Measurements from ENCODE around the gene ITGB8.
A peak's percentile ranks its signal among the peaks of the same experiment; 100 is the strongest.
"Not testable (repeated sequence)": the region's sequence is repeated elsewhere in the genome, so short reads cannot be mapped to it uniquely, and the experiment has no call there.

ITGB8 gene

GRCh38 chr7:20381406-20382034, 50.8 kb downstream of the ITGB8 start:
- DNase-seq (ENCODE audit: low spot score) = no peak

DNA sequence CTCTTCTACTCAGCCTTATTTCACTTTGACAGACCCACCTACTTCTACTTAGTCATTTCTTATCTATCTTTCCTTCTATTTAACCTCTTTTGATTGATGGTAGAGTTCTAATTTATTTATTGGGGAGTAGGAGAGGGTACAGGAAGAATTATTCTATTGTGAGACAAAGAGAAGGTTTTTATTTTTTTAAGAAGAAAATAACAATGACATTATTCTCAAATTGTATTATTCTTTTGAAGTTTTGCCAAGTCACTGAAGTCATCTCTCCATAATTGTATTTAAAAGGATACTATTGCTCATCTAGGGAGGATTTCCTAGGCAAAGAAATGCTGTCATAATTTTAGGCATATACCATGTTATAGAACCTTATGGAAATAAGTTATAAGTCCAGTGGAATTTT, 52.7 kb downstream of the ITGB8 start:
- DNase-seq (ENCODE audit: low spot score) = no peak

DNA sequence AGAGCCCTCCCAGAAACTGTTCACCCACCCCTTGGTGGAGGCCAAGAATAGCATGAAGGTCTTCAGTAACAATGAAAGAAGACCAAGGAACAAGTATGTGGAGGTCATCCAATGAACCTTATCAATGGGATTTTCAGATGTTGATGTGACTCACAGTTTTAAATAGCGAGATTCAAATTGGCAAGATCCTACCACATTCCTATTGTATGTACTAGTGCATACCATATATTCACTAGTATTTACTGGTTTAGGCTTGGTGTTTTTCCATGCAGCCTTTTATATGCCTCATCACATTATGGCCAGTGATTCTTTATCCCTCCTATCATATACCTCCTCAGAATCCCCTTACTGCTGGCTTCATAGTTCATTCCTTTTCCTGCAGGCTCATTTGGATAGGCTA, 54.4 kb downstream of the ITGB8 start:
- DNase-seq (ENCODE audit: low spot score) = peak; percentile 50

GRCh38 chr7:20388084-20388483, 57.4 kb downstream of the ITGB8 start:
- no peak for DNase-seq (ENCODE audit: low spot score)

GRCh38 chr7:20389192-20389591, 58.5 kb downstream of the ITGB8 start:
- not testable (repeated sequence) for DNase-seq (ENCODE audit: low spot score)

DNA sequence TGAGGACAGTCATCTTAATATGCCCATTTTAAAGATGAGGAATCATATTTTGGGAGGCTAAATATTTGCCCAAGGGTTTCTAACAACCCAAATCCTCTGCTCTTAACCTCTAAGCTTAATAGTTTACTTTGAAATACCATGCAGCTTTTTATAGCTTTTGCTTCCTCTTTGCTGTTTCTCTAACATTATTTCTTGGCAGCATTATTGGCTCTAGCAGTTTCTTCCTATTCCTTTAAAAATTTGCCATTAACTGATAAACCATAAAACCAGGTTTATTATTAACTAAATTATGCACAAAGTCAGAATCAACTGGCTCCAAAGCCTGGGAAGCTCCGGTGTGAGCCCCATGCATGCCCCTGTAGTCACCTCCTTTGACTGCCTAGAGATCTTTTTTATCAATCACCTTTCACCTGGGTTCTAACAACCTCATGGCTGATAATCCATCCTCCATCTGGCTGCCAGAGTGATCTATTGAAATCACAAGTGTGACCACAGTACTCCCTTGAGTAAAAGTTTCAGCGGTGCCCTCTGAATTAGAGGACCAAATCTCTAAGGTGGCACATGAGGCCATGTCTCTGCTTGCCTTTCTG, 62.4 kb downstream of the ITGB8 start:
- no peak for DNase-seq (ENCODE audit: low spot score)

DNA sequence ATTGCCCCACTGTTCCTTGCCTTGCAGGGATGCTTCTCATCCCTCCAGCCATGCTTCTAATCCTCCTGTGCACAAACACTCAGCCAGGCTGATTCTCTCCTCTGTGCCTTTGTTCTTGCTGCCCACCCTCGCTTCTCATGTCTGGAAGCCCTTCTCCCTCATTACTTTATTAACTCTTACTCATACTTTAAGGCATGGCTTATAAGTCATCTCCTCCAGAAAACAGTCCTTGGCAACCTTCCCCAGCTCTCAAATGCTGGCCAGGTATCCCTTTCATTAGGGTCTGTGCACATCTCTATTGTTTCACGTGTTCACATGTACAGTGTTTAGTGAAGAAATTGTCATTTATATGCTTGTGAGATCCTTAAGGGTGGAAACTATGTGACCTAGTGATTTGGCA, 62.9 kb downstream of the ITGB8 start:
- no peak for DNase-seq (ENCODE audit: low spot score)

DNA sequence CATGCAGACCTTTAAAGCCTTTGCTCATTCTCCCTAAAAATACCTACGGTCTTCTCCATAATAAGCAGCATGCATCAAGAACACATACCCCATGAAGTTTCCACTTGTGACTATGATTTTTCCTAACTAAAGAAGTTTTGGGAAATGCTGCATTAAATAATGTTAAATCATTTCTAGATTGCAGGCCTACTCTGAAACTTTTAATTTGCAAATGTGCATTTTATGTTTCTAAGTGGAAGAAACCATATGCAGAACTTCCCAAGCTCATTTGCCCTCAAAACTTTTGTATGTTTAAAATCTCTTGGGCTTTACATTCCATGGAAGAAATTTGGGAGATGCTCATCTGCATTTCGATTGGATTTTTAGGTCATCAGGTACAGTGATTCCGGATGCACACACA, 63.6 kb downstream of the ITGB8 start:
- DNase-seq (ENCODE audit: low spot score) = no peak

GRCh38 chr7:20395104-20395503, 64.4 kb downstream of the ITGB8 start:
- DNase-seq (ENCODE audit: low spot score) = no peak

DNA sequence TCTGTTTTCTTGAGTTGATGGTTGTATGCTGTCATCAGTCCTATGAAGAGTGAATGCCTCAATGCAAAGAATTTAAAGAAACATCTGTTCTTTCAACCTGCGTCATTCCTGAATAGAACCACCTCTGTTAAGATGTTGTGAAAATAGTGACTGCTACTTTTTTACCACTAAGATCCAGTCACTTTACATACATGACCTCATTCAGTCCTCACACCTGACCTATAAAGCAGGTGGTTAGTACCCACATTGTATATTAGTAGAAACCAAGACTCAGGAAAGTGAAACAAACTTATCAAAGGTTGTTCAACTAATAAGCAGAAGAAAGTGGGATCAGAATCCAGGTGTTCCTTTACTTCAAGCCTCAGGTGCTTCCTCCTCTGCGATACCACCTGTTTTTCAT, 64.8 kb downstream of the ITGB8 start:
- DNase-seq (ENCODE audit: low spot score) = no peak

GRCh38 chr7:20399521-20399920, 68.8 kb downstream of the ITGB8 start:
- no peak for DNase-seq (ENCODE audit: low spot score)

- no peak for DNase-seq (ENCODE audit: low spot score)
Observed at GRCh38 chr7:20401861-20402746, 71.4 kb downstream of the ITGB8 start.

- peak; percentile 17 for DNase-seq (ENCODE audit: low spot score)
Observed at GRCh38 chr7:20402747-20403230, 72.1 kb downstream of the ITGB8 start.

DNA sequence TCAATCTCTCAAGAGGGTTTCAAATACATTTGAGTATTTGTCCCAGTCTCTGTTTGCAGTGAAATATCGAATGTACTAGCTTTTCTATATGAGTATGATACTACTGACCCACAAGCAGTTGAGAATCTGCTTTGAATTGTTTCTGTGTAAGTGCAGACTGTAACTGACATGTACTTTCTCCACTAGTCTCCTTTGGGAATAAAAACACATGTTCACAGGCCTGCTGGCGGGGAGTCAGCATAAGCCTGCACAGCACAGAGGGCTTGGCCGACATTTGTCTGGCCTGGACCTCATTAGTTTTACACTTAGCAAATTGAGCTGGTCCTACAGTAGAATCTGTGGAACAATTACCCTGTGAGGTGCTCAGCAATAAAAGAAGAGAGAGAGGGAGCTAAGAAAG, 72.6 kb downstream of the ITGB8 start:
- peak; percentile 44 for DNase-seq (ENCODE audit: low spot score)

DNA sequence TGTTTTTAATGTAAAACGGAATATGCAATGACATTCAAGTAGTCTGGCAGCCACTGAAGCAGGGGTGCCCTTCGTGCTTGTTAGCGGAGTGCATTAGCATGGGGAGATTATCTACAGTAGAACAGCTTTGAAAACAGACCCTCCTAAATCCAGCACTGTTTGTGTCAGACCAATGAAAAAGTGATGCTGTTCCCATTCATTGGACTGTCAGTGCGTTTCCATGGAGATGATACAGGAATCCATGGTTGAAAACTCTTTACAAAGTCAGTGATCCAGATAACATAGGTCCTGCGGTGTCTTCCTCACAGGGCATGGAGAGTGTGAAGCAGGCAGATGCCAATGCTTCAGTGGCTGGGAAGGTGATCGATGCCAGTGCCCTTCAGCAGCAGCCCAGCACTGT, 73.6 kb downstream of the ITGB8 start:
- DNase-seq (ENCODE audit: low spot score) = no peak

DNA sequence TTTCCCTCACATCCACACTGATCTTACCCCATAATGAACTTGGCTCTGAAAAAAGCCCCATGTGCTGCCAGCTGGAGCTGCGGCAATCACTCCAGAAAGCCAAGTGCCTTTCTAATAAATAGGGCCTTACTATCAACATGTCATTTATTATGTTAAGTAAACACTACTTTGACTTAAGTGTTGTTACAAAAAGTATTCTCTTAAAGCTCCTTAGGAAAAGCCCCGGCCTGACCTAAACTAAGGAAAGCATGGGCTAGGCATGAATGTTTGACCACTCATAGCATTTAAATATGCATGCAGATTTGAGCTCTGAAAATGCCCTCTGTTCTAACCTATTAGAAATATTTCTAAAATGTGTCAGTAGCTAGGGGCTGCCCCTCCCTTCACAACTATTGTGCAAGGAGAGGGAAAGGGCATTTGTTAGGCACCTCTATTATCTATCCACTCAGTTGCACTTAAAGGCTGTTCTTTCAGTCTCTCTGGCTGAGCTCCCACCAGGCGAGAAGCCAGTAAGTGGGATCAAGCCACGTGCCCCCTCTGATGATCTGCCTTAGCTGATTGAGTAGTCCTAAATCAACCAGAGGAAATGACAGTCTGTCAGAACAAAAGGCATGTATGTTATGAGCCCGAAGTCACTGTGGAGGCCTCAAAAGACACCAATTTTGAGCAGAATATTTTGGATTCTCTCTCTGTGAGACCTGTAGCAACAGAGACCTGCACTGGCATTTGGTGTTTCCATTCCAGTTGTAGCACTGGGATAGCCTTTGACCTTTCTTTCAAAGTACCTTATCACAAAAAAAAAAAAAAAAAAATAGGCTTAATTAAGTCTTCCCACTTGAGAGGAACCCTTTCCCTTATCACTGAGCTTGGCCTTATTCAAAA, 77.1 kb downstream of the ITGB8 start:
- peak; percentile 60 for DNase-seq (ENCODE audit: low spot score)

DNA sequence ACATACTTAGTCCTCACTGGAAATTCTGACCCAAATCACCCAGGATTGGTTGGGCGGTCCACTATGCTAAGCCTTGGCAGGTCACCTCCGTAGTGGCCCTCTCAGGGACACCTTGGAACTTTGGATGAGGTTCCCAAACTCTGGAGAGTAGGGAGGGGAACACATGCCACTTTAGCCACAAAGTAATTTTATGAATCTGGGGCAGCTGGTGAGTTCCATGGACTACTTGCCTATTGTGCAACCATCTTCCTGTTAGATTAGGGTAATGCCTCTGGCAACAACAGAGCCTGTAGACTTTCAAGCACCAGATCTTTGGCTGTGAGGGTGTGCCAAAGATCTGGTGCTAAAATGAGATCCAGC, 77.7 kb downstream of the ITGB8 start:
- peak; percentile 49 for DNase-seq (ENCODE audit: low spot score)

- no peak for DNase-seq (ENCODE audit: low spot score)
Observed at GRCh38 chr7:20409961-20410360, 79.3 kb downstream of the ITGB8 start.

DNA sequence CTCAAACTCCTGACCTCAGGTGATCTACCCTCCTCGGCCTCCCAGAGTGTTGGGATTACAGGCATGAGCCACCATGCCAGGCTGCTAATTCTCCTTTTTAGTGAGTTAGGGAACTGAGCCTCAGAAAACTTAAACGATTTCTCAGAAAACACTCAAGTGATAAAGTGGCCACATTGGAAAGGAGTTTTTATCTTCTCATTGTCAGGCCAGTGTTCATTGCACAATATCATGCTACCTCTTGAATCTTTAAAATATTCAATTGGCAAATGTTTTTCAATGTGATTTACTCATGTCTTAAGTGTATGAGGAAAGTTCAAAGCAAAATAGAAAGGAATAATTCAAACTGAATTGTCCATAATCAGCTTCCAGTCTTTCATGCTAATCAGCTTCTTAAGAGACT, 80.7 kb downstream of the ITGB8 start:
- DNase-seq (ENCODE audit: low spot score) = no peak

DNA sequence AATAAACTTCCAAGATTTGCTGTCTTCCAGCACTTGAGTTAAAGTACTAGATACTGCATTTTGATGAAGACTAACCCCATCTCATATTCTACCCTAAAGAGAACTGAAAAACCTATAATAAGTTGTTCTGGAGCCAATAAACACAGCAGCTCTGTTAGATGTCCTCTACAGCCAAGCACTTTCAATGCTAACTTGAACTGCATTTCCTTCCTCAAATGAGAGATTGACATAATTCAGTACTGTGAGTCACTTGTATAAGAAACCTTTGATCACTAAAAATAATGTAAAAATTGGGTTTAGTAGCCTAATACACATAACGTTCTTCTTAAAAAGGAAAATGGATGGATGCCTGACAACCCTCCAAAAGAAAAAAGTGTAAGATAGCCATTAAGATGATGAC, 81.3 kb downstream of the ITGB8 start:
- DNase-seq (ENCODE audit: low spot score) = no peak

GRCh38 chr7:20417260-20417659, 86.6 kb downstream of the ITGB8 start:
- no peak for DNase-seq (ENCODE audit: low spot score)

GRCh38 chr7:20417675-20418382, 87.1 kb downstream of the ITGB8 start:
- DNase-seq (ENCODE audit: low spot score) = no peak

Data from GM03348 (cell line).